SH-SY5Y (cell line): Measurements from ENCODE around the gene BCLAF1.

ENCODE experiments used
- GATA2 ChIP-seq: IDR thresholded peaks from 2 replicates; pipeline ENCODE4 v1.6.1; 2011; ENCODE audit warnings: mild to moderate bottlenecking, low read depth, low read length
- GATA3 ChIP-seq: IDR thresholded peaks from 2 replicates; pipeline ENCODE4 v1.6.1; 2011; ENCODE audit warnings: low read depth, mild to moderate bottlenecking, low read length, moderate library complexity

BCLAF1 gene

GRCh38 chr6:136323431-136324112 lies 33.9 kb upstream of the BCLAF1 start:
- TF ChIP-seq GATA2 = no peak
- no peak for TF ChIP-seq GATA3

- TF ChIP-seq GATA3 (no peak), GATA2 (no peak)
Observed at GRCh38 chr6:136319732-136320131, 30.1 kb upstream of the BCLAF1 start.

- TF ChIP-seq GATA2 = no peak
- TF ChIP-seq GATA3 = no peak
Observed at GRCh38 chr6:136318676-136319075, 29.0 kb upstream of the BCLAF1 start.

GRCh38 chr6:136317971-136318370 lies 28.3 kb upstream of the BCLAF1 start:
- TF ChIP-seq GATA2 (no peak), GATA3 (no peak)

- TF ChIP-seq GATA2 (no peak), GATA3 (no peak)
Observed at GRCh38 chr6:136317021-136317694, 27.5 kb upstream of the BCLAF1 start.

- TF ChIP-seq GATA2 (no peak), GATA3 (no peak)
Observed at GRCh38 chr6:136315594-136315993, 25.9 kb upstream of the BCLAF1 start.

GRCh38 chr6:136312975-136313374 lies 23.3 kb upstream of the BCLAF1 start:
- TF ChIP-seq GATA3 (no peak), GATA2 (no peak)

- no peak for TF ChIP-seq GATA2
- TF ChIP-seq GATA3 = no peak
Observed at GRCh38 chr6:136309729-136310311, 20.2 kb upstream of the BCLAF1 start.

GRCh38 chr6:136309171-136309570 lies 19.5 kb upstream of the BCLAF1 start:
- TF ChIP-seq GATA2 (no peak), GATA3 (no peak)

GRCh38 chr6:136307351-136307750 lies 17.7 kb upstream of the BCLAF1 start:
- TF ChIP-seq GATA2 = no peak
- TF ChIP-seq GATA3 = no peak

- TF ChIP-seq GATA2 (no peak), GATA3 (no peak)
Observed at GRCh38 chr6:136306466-136306865, 16.8 kb upstream of the BCLAF1 start.

GRCh38 chr6:136304410-136304809 lies 14.8 kb upstream of the BCLAF1 start:
- TF ChIP-seq GATA2 (no peak), GATA3 (no peak)

GRCh38 chr6:136303516-136303915 lies 13.9 kb upstream of the BCLAF1 start:
- TF ChIP-seq GATA2 = no peak
- no peak for TF ChIP-seq GATA3

GRCh38 chr6:136294621-136295020 lies 5.0 kb upstream of the BCLAF1 start:
- TF ChIP-seq GATA2 = no peak

GRCh38 chr6:136290410-136291010 lies 864 bp upstream of the BCLAF1 start:
- no peak for TF ChIP-seq GATA3
- no peak for TF ChIP-seq GATA2
